ENCODE measurements around the gene GP9. TPM values are rescaled to one million over a fixed set of nuclear protein-coding genes. Genes with fewer than 3 reads are reported as not detected.

Gene GP9
- total and polyA plus RNA-seq, 4 donors: 0.16 to 12.0 TPM; not detected in 2

DNA sequence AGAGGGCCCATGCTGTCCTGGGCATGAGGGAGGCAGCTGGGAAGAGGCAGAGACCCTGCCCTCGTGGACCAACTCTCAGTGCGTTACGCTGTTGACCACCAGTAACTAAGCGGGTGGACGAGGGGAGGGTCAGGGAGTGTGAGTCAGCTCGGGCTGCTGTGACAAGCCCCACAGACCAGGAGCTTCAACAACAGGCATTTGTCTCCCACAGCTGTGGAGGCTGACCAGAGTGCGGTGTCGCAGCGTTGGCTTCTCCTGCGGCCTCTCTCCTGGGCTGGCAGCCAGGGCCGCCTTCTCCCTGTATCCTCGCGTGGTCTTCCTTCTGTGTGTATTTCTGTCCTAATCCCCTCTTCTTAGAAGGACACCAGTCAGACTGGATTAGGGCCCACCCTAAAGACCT lies 46.4 kb upstream of the GP9 start:
- Histone ChIP-seq H3K36me3 (ENCODE audit: control insufficient read depth in 4 of 4, insufficient read depth in 3 of 4, low read depth in 1 of 4, low read length in 3 of 4) (no peaks in the 10 kb centered on the region), H3K27me3 (ENCODE audit: control insufficient read depth in 4 of 4, insufficient read depth in 4 of 4, low read length in 3 of 4) (no peaks in the 10 kb centered on the region), H3K9ac (ENCODE audit: low read depth in 1 of 2, low read length in 2 of 2) (no peak overlapping the region), H3K9me3 (ENCODE audit: control insufficient read depth in 4 of 4, low read length in 3 of 4) (no peaks in the 10 kb centered on the region), H3K4me3 (ENCODE audit: low read depth in 1 of 3, low read length in 3 of 3) (no peak overlapping the region), H3K27ac (ENCODE audit: low read depth in 1 of 2, low read length in 2 of 2) (peak overlapping the region; percentile 16 to 31), H3K4me1 (ENCODE audit: control insufficient read depth in 4 of 4, insufficient read depth in 4 of 4, low read length in 3 of 4) (peaks cover 0 to 4% (median 0%) of the 10 kb centered on the region in 4 donors)
- DNase-seq (ENCODE audit: low spot score): no peak
- 90% methylated on average over 13 of the region's 13 CpGs for WGBS
- TF ChIP-seq, protein P1, sequence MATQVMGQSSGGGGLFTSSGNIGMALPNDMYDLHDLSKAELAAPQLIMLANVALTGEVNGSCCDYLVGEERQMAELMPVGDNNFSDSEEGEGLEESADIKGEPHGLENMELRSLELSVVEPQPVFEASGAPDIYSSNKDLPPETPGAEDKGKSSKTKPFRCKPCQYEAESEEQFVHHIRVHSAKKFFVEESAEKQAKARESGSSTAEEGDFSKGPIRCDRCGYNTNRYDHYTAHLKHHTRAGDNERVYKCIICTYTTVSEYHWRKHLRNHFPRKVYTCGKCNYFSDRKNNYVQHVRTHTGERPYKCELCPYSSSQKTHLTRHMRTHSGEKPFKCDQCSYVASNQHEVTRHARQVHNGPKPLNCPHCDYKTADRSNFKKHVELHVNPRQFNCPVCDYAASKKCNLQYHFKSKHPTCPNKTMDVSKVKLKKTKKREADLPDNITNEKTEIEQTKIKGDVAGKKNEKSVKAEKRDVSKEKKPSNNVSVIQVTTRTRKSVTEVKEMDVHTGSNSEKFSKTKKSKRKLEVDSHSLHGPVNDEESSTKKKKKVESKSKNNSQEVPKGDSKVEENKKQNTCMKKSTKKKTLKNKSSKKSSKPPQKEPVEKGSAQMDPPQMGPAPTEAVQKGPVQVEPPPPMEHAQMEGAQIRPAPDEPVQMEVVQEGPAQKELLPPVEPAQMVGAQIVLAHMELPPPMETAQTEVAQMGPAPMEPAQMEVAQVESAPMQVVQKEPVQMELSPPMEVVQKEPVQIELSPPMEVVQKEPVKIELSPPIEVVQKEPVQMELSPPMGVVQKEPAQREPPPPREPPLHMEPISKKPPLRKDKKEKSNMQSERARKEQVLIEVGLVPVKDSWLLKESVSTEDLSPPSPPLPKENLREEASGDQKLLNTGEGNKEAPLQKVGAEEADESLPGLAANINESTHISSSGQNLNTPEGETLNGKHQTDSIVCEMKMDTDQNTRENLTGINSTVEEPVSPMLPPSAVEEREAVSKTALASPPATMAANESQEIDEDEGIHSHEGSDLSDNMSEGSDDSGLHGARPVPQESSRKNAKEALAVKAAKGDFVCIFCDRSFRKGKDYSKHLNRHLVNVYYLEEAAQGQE (IDR thresholded peaks at IDR 0.05): no peak
- TF ChIP-seq EGR1 (IDR thresholded peaks at IDR 0.05; ENCODE audit: low read depth in 2 of 2): no peak
- no peak for TF ChIP-seq YY1 (IDR thresholded peaks at IDR 0.05)
- no peak for TF ChIP-seq FOXA2 (IDR thresholded peaks at IDR 0.05)
- no peak for TF ChIP-seq HNF4A (conservative IDR thresholded peaks at IDR 0.05)
- no peak for TF ChIP-seq TAF1 (conservative IDR thresholded peaks at IDR 0.05)
- no peak for TF ChIP-seq FOXA1 (IDR thresholded peaks at IDR 0.05)
- TF ChIP-seq, protein P2, sequence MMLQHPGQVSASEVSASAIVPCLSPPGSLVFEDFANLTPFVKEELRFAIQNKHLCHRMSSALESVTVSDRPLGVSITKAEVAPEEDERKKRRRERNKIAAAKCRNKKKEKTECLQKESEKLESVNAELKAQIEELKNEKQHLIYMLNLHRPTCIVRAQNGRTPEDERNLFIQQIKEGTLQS (IDR thresholded peaks at IDR 0.05): no peak
- TF ChIP-seq, protein P3, sequence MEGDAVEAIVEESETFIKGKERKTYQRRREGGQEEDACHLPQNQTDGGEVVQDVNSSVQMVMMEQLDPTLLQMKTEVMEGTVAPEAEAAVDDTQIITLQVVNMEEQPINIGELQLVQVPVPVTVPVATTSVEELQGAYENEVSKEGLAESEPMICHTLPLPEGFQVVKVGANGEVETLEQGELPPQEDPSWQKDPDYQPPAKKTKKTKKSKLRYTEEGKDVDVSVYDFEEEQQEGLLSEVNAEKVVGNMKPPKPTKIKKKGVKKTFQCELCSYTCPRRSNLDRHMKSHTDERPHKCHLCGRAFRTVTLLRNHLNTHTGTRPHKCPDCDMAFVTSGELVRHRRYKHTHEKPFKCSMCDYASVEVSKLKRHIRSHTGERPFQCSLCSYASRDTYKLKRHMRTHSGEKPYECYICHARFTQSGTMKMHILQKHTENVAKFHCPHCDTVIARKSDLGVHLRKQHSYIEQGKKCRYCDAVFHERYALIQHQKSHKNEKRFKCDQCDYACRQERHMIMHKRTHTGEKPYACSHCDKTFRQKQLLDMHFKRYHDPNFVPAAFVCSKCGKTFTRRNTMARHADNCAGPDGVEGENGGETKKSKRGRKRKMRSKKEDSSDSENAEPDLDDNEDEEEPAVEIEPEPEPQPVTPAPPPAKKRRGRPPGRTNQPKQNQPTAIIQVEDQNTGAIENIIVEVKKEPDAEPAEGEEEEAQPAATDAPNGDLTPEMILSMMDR (IDR thresholded peaks at IDR 0.05; ENCODE audit: low read depth, low read length, missing input control): no peak
- TF ChIP-seq RAD21 (IDR thresholded peaks at IDR 0.05): no peak
- no peak for TF ChIP-seq HNF4G (IDR thresholded peaks at IDR 0.05)
- no peak for TF ChIP-seq JUND (IDR thresholded peaks at IDR 0.05)
- TF ChIP-seq, protein P4, sequence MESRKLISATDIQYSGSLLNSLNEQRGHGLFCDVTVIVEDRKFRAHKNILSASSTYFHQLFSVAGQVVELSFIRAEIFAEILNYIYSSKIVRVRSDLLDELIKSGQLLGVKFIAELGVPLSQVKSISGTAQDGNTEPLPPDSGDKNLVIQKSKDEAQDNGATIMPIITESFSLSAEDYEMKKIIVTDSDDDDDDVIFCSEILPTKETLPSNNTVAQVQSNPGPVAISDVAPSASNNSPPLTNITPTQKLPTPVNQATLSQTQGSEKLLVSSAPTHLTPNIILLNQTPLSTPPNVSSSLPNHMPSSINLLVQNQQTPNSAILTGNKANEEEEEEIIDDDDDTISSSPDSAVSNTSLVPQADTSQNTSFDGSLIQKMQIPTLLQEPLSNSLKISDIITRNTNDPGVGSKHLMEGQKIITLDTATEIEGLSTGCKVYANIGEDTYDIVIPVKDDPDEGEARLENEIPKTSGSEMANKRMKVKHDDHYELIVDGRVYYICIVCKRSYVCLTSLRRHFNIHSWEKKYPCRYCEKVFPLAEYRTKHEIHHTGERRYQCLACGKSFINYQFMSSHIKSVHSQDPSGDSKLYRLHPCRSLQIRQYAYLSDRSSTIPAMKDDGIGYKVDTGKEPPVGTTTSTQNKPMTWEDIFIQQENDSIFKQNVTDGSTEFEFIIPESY (IDR thresholded peaks at IDR 0.05): no peak
- no peak for TF ChIP-seq RXRA (IDR thresholded peaks at IDR 0.05)
- no peak for TF ChIP-seq GABPA (IDR thresholded peaks at IDR 0.05 in 1 of 2, conservative IDR thresholded peaks at IDR 0.05 in 1 of 2)
- no peak for TF ChIP-seq SP1 (IDR thresholded peaks at IDR 0.05)
- TF ChIP-seq NR2F2 (IDR thresholded peaks at IDR 0.05): no peak
- TF ChIP-seq, protein P5, sequence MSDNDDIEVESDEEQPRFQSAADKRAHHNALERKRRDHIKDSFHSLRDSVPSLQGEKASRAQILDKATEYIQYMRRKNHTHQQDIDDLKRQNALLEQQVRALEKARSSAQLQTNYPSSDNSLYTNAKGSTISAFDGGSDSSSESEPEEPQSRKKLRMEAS (IDR thresholded peaks at IDR 0.05): no peak

Data from liver (tissue), 9 donors.